Neural progenitor cell (in vitro differentiated cells): ENCODE data around the gene SLC38A9.

Experiments
- CTCF ChIP-seq: fragments of 200-600 bp; sonication (generic); IDR thresholded peaks from 2 replicates; pipeline ENCODE4 v1.5.1; 2017; ENCODE audit warnings: antibody characterized with exemption, mild to moderate bottlenecking
- EZH2 ChIP-seq: fragments of 200-600 bp; sonication (generic); IDR thresholded peaks from 2 replicates; pipeline ENCODE4 v1.6.1; 2017; ENCODE audit warnings: antibody characterized with exemption, mild to moderate bottlenecking, moderate library complexity

GRCh38 chr5:55645304-55645703 is 66.8 kb downstream of the SLC38A9 start:
- TF ChIP-seq EZH2, result no peak
- TF ChIP-seq CTCF, result no peak
